Upper lobe of right lung (tissue), 1 donor: ENCODE results near the gene ATOSA. TPM values are rescaled to one million over a fixed set of nuclear protein-coding genes. Genes with fewer than 3 reads are reported as not detected.
A peak's percentile ranks its signal among the peaks of the same experiment; 100 is the strongest.

Source experiments
- ATAC-seq: fragments of 200-7000 bp; cut with Tn5 transposase; one replicate; pipeline ENCODE4 v1.9.1; 2020; ENCODE audit warnings: mild to moderate bottlenecking, moderate library complexity
- DNase-seq: peaks from one replicate; pipeline ENCODE4 v3.0.0-alpha.2; 2020
- H3K27ac ChIP-seq: fragments of 200-600 bp; one replicate; pipeline ENCODE4 v1.8.0; 2022
- H3K27me3 ChIP-seq: fragments of 200-600 bp; one replicate; pipeline ENCODE4 v1.8.0; 2022; ENCODE audit warnings: mild to moderate bottlenecking
- H3K36me3 ChIP-seq: fragments of 200-600 bp; one replicate; pipeline ENCODE4 v1.8.0; 2022
- H3K4me1 ChIP-seq: fragments of 200-600 bp; one replicate; pipeline ENCODE4 v1.8.0; 2022
- H3K4me3 ChIP-seq: fragments of 200-600 bp; one replicate; pipeline ENCODE4 v1.8.0; 2022; ENCODE audit warnings: mild to moderate bottlenecking
- H3K9me3 ChIP-seq: fragments of 200-600 bp; one replicate; pipeline ENCODE4 v1.8.0; 2022
- intact Hi-C: fragments of 100-400 bp; cut with DNase I; formaldehyde crosslinking; loops from one replicate; pipeline ENCODE4 v1.11.0; 2022
- total RNA-seq: library from RNA; stranded (reverse); fragmentation: NEBNext Ultra II Directional; extraction: Animal tissue kit (Norgen Biotek cat#: 25700); gene quantifications from one replicate; pipeline ENCODE4 v1.2.1, GENCODE V29; 2021
- TF ChIP-seq, protein P1 (sequence below): fragments of 200-600 bp; IDR thresholded peaks from one replicate; pipeline ENCODE4 v1.8.0; 2022; ENCODE audit warnings: antibody characterized with exemption
- donor health status: DM: no; HTN: yes; CAD: no; lungs with severe emphysema.

Gene ATOSA
- total RNA-seq, 1 donor from 2014 or later, result 42.5 TPM

DNA sequence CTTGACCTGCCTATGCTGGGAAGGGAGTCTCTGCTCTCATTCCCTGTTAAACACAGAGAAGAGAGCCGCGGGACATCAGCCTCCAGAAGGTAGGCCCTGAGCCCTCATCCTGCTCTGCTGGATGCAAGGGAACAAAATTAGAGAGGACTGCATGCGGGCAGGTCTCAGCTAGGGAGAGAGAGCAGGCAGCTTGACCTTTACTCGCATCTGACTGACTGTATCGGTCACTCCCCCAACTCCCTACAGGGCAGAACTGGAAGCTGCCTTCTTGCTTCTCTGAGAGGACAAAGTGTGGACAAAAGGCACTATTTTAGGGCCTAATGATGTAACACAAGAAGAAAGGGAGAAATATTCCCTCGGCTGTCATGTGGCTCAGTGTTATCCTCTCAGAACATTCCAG lies 38.7 kb upstream of the ATOSA start:
- TF ChIP-seq, protein P1, sequence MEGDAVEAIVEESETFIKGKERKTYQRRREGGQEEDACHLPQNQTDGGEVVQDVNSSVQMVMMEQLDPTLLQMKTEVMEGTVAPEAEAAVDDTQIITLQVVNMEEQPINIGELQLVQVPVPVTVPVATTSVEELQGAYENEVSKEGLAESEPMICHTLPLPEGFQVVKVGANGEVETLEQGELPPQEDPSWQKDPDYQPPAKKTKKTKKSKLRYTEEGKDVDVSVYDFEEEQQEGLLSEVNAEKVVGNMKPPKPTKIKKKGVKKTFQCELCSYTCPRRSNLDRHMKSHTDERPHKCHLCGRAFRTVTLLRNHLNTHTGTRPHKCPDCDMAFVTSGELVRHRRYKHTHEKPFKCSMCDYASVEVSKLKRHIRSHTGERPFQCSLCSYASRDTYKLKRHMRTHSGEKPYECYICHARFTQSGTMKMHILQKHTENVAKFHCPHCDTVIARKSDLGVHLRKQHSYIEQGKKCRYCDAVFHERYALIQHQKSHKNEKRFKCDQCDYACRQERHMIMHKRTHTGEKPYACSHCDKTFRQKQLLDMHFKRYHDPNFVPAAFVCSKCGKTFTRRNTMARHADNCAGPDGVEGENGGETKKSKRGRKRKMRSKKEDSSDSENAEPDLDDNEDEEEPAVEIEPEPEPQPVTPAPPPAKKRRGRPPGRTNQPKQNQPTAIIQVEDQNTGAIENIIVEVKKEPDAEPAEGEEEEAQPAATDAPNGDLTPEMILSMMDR, result no peak
- Histone ChIP-seq H3K4me3 (no peak overlapping the region), H3K27me3 (no peaks in the 10 kb centered on the region), H3K27ac (no peak overlapping the region), H3K9me3 (no peaks in the 10 kb centered on the region), H3K4me1 (peaks cover 3% of the 10 kb centered on the region), H3K36me3 (no peaks in the 10 kb centered on the region)
- intact Hi-C loops, result no loop called here
- DNase-seq (no peak), ATAC-seq (no peak)

DNA sequence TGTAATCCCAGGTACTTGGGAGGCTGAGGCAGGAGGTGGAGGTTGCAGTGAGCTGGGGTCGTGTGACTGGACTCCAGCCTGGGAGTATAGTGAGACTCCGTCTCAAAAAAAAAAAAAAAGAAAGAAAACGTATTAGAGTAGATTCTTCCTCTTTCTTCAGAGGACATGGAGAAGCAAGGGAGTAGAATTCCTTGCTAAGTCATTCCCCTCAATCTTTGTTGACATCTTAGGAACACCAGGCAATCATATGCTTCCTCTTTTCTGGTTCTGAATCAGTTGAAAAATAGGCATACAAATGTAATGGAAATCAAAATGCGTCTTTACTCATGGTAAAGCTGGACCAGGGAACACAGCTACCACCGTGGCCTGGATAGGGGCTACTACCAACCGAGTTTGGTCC lies 38.3 kb upstream of the ATOSA start:
- no peak overlapping the region for H3K4me3 ChIP-seq
- intact Hi-C loops, result no loop called here
- TF ChIP-seq, protein P1, result no peak
- no peak for DNase-seq
- no peaks in the 10 kb centered on the region for H3K9me3 ChIP-seq
- no peaks in the 10 kb centered on the region for H3K36me3 ChIP-seq
- no peak for ATAC-seq
- H3K27me3 ChIP-seq, result no peaks in the 10 kb centered on the region
- no peak overlapping the region for H3K27ac ChIP-seq
- H3K4me1 ChIP-seq, result peaks cover 3% of the 10 kb centered on the region

DNA sequence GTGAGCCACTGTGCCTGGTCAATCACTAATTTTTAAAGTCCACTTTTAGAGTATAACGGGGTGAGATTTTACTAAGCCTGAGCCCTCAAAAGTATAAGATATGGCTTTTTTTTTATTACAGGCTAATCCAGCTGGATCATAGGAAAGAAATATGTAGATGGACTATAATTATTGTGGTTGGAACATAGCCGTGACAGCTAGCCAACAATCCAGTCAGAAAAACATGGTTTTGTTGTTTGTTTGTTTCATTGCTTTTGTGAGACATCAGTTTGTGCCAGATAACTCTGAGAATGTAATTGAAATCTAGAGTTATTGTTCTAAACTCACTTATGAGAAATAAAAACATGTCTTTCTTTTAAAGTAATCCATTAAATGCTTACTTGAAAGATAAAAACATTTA lies 37.3 kb upstream of the ATOSA start:
- no peaks in the 10 kb centered on the region for H3K27me3 ChIP-seq
- TF ChIP-seq, protein P1, result no peak
- no peak overlapping the region for H3K4me3 ChIP-seq
- intact Hi-C loops, result no loop called here
- H3K9me3 ChIP-seq, result no peaks in the 10 kb centered on the region
- DNase-seq (no peak), ATAC-seq (no peak)
- H3K36me3 ChIP-seq, result no peaks in the 10 kb centered on the region
- H3K4me1 ChIP-seq, result peaks cover 3% of the 10 kb centered on the region
- no peak overlapping the region for H3K27ac ChIP-seq

DNA sequence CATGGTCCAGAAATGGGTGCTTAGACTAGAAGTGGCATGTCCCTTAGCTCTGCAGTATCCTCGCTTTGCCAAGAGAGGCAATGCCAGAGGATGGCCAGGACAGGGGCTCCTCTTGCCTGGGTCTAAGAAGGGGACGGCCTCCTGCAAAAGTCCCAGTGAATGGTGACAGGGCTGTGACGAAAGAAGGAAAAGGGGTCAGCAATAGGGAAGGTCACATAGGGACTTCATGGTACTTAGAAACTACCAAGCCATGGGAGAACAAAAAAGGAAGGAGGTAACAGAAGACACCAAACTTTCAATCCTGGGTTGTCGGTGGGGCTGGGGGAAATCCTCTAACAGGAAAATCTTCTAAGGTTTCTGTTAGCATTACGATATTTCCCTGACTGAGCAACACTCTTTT lies 36.2 kb upstream of the ATOSA start:
- DNase-seq, result no peak
- Histone ChIP-seq H3K27me3 (no peaks in the 10 kb centered on the region), H3K4me1 (peaks cover 3% of the 10 kb centered on the region), H3K27ac (no peak overlapping the region), H3K36me3 (no peaks in the 10 kb centered on the region), H3K9me3 (no peaks in the 10 kb centered on the region), H3K4me3 (no peak overlapping the region)
- TF ChIP-seq, protein P1, result no peak
- intact Hi-C loops, result no loop called here
- ATAC-seq, result peak; percentile 47

DNA sequence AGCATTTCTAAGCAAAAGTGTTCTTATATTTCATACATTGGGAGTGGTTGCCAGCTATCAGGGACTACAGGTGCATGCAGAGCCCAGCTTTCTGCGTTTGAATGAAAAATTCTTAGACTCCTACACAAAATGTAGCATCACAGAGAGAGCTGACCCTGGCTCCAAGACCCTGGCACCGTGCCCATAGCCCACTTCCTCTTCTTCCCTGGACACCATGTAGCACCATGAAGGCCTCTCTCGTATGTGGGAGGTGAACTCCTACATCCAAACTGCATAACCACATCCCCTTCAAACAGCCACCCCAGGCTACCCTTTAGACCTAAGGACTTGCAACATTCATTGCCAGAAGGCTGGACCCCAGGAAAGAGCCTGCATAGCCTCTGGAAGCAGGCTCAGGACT lies 35.8 kb upstream of the ATOSA start:
- H3K9me3 ChIP-seq, result no peaks in the 10 kb centered on the region
- peak; percentile 88 for ATAC-seq
- DNase-seq, result peak; percentile 84
- intact Hi-C loops, result no loop called here
- no peaks in the 10 kb centered on the region for H3K27me3 ChIP-seq
- TF ChIP-seq, protein P1, result no peak
- peaks cover 3% of the 10 kb centered on the region for H3K4me1 ChIP-seq
- H3K36me3 ChIP-seq, result no peaks in the 10 kb centered on the region
- H3K4me3 ChIP-seq, result no peak overlapping the region
- no peak overlapping the region for H3K27ac ChIP-seq

DNA sequence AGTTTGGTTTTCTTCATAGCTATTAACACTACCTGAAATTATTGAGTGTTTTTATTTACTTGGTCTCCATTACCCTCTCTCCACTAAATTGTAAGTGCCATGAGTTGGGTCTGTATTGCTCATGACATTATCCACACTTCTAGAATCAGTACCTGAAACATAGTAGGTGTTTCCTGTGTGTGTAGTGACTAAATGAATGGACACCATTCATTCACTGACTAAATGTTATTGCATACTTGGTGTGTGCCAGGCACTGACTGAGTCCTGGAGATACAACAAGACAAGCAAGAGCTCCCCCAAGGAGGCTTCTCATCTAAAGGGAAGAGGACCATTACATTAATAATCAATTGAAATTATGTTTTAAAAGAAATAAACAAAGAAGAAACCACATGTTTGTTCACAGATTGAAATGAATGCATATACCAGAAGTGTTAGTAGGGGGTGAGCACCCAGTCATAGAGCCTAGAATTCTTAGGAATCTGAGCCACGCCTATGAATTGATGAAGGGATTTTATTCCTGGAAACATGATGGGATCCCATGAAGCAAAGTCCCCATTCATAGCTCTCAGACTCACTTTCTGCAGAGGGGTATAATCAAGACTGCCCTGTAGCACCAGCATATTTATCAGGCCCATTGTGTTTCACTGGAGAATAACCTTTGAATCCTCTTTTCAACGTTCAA lies 31.7 kb upstream of the ATOSA start:
- Histone ChIP-seq H3K27ac (no peak overlapping the region), H3K4me3 (no peak overlapping the region), H3K36me3 (no peaks in the 10 kb centered on the region), H3K4me1 (peaks cover 3% of the 10 kb centered on the region), H3K9me3 (no peaks in the 10 kb centered on the region), H3K27me3 (no peaks in the 10 kb centered on the region)
- TF ChIP-seq, protein P1, result no peak
- DNase-seq (no peak), ATAC-seq (no peak)
- intact Hi-C loops, result no loop called here
